ENCODE data around the gene JPT2. TPM values are rescaled to one million over a fixed set of nuclear protein-coding genes. Genes with fewer than 3 reads are reported as not detected.

Gene JPT2
- total and polyA plus RNA-seq, 8 donors, result 64.8 to 79.5 (median 72.3) TPM

DNA sequence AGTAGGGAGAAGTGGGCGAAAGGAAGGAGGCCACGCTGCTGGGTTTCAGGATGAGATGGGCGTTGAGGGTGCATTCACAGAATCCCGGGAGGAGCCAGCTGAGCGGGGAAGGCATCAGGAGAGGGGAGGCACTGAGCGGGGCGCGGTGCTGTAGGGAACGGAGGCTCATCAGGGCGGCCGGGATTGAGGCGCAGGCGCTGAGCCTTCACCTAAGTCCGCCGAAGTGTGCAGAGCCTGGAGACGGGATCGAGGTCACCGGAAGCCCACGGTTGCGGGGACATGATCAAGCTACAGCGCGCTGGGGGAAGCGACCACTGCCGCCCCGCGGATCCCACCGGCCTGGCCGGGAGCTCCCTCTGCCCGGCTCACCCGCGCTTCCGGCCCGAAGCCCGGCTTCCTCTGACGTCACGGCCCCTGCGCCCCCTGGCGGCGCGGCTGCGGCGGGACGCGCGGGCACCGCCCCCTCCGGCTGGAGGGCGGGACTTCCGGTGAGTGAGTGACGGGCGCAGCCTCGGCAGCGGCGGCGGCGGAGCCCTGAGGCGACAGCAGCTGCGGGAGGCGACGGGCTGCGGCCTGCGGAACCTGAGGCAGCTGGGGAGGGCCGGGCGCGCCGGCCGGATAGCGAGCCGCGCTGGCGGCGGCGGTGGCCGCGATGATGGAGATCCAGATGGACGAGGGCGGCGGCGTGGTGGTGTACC lies 27.8 kb downstream of the JPT2 start, which contains the start of gene MAPK8IP3:
Gene MAPK8IP3, plus strand, starts transcription at position 508 of the 698 bp plus-strand sequence. Its CDS starts 145 bp downstream, at position 653.
- ATAC-seq, result peak; percentile 93
- Histone ChIP-seq H3K9me3 (no peaks in the 10 kb centered on the region), H3K27ac (peak within 1 kb of the TSS; percentile 89 to 96), H3K4me3 (peak within 1 kb of the TSS; percentile 75 to 91), H3K36me3 (peaks cover 0 to 25% of the 10 kb centered on the region in 2 donors), H3K27me3 (no peaks in the 10 kb centered on the region), H3K4me1 (peaks cover 15 to 34% of the 10 kb centered on the region in 2 donors)
- TF ChIP-seq CTCF (IDR thresholded peaks at IDR 0.05), result peak; percentile 98 to 100
- intact Hi-C loops (cut with DNase I), result no loop called here
- DNase-seq, result peak; percentile 92 to 98 (median 96)

DNA sequence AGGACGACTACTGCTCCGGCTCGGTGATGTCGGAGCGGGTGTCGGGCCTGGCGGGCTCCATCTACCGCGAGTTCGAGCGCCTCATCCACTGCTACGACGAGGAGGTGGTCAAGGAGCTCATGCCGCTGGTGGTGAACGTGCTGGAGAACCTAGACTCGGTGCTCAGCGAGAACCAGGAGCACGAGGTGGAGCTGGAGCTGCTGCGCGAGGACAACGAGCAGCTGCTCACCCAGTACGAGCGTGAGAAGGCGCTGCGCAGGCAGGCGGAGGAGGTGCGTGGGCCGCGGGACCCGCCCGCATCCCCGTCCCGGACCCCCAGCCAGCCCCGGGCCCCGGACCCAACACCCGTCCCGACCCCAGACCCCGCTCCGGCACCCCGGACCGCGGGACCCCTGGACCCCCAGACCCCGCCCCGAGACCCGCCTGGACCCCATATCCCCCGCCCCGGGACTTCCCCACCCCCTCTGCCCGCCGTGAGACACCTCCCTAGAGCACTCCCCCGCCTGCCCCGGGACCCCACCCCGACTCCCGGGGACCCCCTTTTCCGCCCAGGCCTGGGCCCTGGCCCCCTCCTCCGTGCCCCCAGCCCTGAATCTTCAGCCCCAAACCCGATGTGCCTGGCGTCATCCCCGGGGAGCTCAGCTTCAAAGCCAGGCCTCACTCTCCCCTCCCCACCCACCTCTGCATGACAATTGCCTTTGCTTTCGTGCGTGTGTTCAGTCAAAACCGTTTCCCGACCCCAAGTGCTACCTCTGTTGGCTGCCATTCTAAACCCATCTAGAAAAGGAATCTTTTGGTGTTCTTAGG lies 28.5 kb downstream of the JPT2 start:
- Histone ChIP-seq H3K4me1 (peaks cover 15 to 34% of the 10 kb centered on the region in 2 donors), H3K9me3 (no peaks in the 10 kb centered on the region), H3K36me3 (peaks cover 0 to 19% of the 10 kb centered on the region in 2 donors), H3K4me3 (peak overlapping the region; percentile 75 to 91), H3K27ac (peak overlapping the region; percentile 89 to 96), H3K27me3 (no peaks in the 10 kb centered on the region)
- ATAC-seq (peak; percentile 25), DNase-seq (no peak)
- TF ChIP-seq CTCF (IDR thresholded peaks at IDR 0.05), result no peak
- intact Hi-C loops (cut with DNase I), result no loop called here

DNA sequence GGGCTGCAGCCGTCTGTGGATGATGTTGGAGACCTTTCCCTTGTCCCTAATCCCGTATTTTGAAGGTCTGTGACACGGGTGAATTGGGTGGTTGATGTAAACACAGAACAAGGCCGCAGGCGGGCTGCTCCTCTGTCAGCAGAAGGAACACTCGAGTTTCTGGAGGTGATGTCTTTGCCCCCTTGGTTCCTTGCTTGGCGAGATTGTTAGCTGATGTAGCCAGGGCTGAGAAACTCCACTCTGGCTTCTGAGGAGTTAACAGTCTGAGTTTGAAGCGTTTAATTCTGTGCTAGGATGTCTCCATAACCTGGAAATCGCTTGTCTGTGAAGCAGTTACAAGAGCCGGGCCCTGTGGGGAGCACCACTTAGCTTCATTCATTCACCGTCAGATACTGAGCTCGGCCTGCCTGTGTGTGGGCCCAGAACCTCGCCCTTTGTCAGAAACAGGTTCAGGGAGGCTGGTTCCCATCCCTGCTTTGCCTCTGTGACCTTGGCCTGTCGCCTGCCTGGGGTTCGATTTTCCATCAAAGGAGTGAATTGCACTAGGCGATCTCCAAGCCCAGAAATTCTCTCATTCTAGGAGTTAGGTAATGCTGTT lies 29.2 kb downstream of the JPT2 start:
- peaks cover 15 to 37% of the 10 kb centered on the region in 2 donors for H3K4me1 ChIP-seq
- H3K4me3 ChIP-seq, result peak overlapping the region; percentile 75 to 91
- ATAC-seq, result no peak
- no peaks in the 10 kb centered on the region for H3K9me3 ChIP-seq
- DNase-seq, result no peak
- no peak for TF ChIP-seq CTCF (IDR thresholded peaks at IDR 0.05)
- H3K27ac ChIP-seq, result peak overlapping the region in 1 of 2 donors; percentile 7
- H3K27me3 ChIP-seq, result no peaks in the 10 kb centered on the region
- intact Hi-C loops (cut with DNase I), result no loop called here
- H3K36me3 ChIP-seq, result peaks cover 0 to 17% of the 10 kb centered on the region in 2 donors

DNA sequence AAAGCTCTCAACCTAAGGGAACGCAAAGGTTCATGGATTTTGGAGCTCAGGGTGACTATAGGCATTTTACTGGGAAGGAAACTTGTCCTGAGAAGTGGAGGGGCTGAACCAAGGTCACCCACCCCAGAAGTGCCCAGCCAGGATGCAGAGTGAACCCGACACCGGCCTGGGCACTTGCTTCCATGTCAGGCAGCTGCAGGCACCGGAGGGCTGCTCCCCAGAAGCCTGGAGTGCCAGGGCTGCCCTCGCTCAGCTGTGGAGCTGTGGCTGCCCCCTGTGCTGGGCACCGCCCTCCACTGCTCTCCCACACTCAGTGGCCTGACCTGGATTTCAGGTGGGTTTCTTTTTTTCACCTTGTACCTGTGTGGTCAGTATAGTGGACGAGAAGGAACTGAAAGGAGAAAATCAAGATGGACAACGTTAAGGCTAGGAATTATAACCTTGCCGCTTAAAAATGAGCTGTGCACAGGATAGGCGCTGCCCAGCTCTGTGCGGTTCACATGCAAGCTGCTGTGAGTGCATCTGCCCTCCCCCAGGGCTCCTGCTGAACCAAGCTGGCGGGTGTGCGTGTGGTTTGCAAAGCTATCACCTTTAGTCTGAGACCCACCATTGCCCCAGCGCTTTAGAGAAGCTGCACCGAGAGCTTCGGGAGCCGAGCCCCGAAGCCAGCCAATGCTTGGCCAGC lies 30.1 kb downstream of the JPT2 start:
- H3K27me3 ChIP-seq, result no peaks in the 10 kb centered on the region
- H3K4me1 ChIP-seq, result peaks cover 15 to 47% of the 10 kb centered on the region in 2 donors
- no peak for DNase-seq
- no peaks in the 10 kb centered on the region for H3K9me3 ChIP-seq
- H3K36me3 ChIP-seq, result peaks cover 0 to 11% of the 10 kb centered on the region in 2 donors
- ATAC-seq, result no peak
- intact Hi-C loops (cut with DNase I), result no loop called here
- TF ChIP-seq CTCF (IDR thresholded peaks at IDR 0.05), result no peak
- no peak overlapping the region for H3K27ac ChIP-seq
- peak overlapping the region in 1 of 2 donors; percentile 91 for H3K4me3 ChIP-seq

Measured in left lung (tissue), 10 donors.